GM23248 (cell line): Measurements from ENCODE around the gene OR1E1.

Experiments
- EZH2 ChIP-seq: fragments of 200-600 bp; sonication (generic); IDR thresholded peaks from 2 replicates; pipeline ENCODE4 v1.6.1; 2018; ENCODE audit warnings: antibody characterized with exemption, mild to moderate bottlenecking; ENCODE audit not compliant: insufficient read depth, poor library complexity, severe bottlenecking
- EZH2phosphoT487 ChIP-seq: fragments of 200-600 bp; sonication (generic); IDR thresholded peaks from 2 replicates; pipeline ENCODE4 v1.6.1; 2018; ENCODE audit warnings: antibody characterized with exemption, moderate library complexity, mild to moderate bottlenecking, low read depth; ENCODE audit not compliant: insufficient read depth

DNA sequence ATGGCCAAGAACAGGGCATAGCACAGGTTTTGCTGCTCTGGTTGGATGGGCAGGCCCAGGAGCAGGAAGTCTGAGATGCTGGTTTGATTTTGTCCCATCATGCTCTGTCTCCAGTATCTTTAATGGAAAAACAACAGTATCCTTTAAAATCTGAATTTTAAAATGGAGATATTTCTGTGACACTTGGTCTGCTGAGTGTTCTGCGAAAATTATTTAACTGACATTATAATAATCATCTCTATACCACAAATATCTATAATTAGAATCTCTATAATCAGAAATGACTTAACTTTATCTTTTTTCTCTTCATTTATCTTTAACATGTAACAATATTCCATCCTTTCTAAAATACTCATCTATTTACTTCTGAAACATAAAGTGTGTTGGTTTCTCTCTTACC lies at the start of gene OR1E1:
- no peak for TF ChIP-seq EZH2
- no peak for TF ChIP-seq EZH2phosphoT487
